NT2/D1 (cell line): ENCODE results near the gene TBC1D4.

Experiments used
- DNase-seq: peaks from one replicate; pipeline ENCODE4 v3.0.0-alpha.2; 2011; ENCODE audit warnings: low read depth, low spot score
- H3K27me3 ChIP-seq: 2 replicates; pipeline ENCODE4 v1.6.0; 2011; ENCODE audit warnings: mild to moderate bottlenecking; ENCODE audit not compliant: insufficient read length, insufficient read depth
- H3K36me3 ChIP-seq: 2 replicates; pipeline ENCODE4 v1.6.1; 2011; ENCODE audit warnings: mild to moderate bottlenecking, low read length, mixed read lengths; ENCODE audit not compliant: insufficient read depth, insufficient read length
- H3K4me1 ChIP-seq: 2 replicates; pipeline ENCODE4 v1.5.1; 2011; ENCODE audit not compliant: insufficient read depth, insufficient read length
- H3K4me3 ChIP-seq: 2 replicates; pipeline ENCODE4 v1.5.1; 2011; ENCODE audit warnings: low read depth; ENCODE audit not compliant: insufficient read length
- H3K9ac ChIP-seq: 2 replicates; pipeline ENCODE4 v1.6.0; 2011; ENCODE audit warnings: low read depth; ENCODE audit not compliant: insufficient read length
- H3K9me3 ChIP-seq: 2 replicates; pipeline ENCODE4 v1.5.1; 2011; ENCODE audit warnings: mild to moderate bottlenecking, low read length; ENCODE audit not compliant: insufficient read depth
- SUZ12 ChIP-seq: IDR thresholded peaks from 2 replicates; pipeline ENCODE4 v1.6.1; 2011; ENCODE audit not compliant: insufficient read length, insufficient read depth; ENCODE audit errors: extremely low read depth
- YY1 ChIP-seq: IDR thresholded peaks from 2 replicates; pipeline ENCODE4 v1.6.1; 2011; ENCODE audit not compliant: insufficient read length, insufficient read depth
- ZNF274 ChIP-seq: IDR thresholded peaks from 2 replicates; pipeline ENCODE4 v1.6.1; 2011; ENCODE audit warnings: mild to moderate bottlenecking, low read depth, low read length

TBC1D4 gene

GRCh38 chr13:75494491-75494890, 12.5 kb upstream of the TBC1D4 start:
- Histone ChIP-seq H3K4me1 (no peaks in the 10 kb centered on the region), H3K27me3 (no peaks in the 10 kb centered on the region), H3K9ac (no peak overlapping the region), H3K9me3 (0 out of 2 replicates have a peak, but pooled peaks cover 4% of the 10 kb centered on the region), H3K4me3 (no peak overlapping the region), H3K36me3 (no peaks in the 10 kb centered on the region)
- TF ChIP-seq SUZ12 (no peak), YY1 (no peak), ZNF274 (no peak)
- no peak for DNase-seq

- no peaks in the 10 kb centered on the region for H3K36me3 ChIP-seq
- no peaks in the 10 kb centered on the region for H3K27me3 ChIP-seq
- H3K4me1 ChIP-seq = no peaks in the 10 kb centered on the region
- H3K9ac ChIP-seq = no peak overlapping the region
- no peak for DNase-seq
- H3K9me3 ChIP-seq = 0 out of 2 replicates have a peak, but pooled peaks cover 4% of the 10 kb centered on the region
- TF ChIP-seq SUZ12 (no peak), YY1 (no peak), ZNF274 (no peak)
- H3K4me3 ChIP-seq = no peak overlapping the region
Observed at GRCh38 chr13:75493156-75493555, 11.2 kb upstream of the TBC1D4 start.

GRCh38 chr13:75492389-75492788, 10.4 kb upstream of the TBC1D4 start:
- H3K9ac ChIP-seq = no peak overlapping the region
- H3K9me3 ChIP-seq = 0 out of 2 replicates have a peak, but pooled peaks cover 4% of the 10 kb centered on the region
- TF ChIP-seq ZNF274 = no peak
- TF ChIP-seq YY1 = no peak
- TF ChIP-seq SUZ12 = no peak
- DNase-seq = no peak
- no peaks in the 10 kb centered on the region for H3K36me3 ChIP-seq
- H3K4me1 ChIP-seq = no peaks in the 10 kb centered on the region
- no peak overlapping the region for H3K4me3 ChIP-seq
- no peaks in the 10 kb centered on the region for H3K27me3 ChIP-seq

- H3K27me3 ChIP-seq = no peaks in the 10 kb centered on the region
- H3K9me3 ChIP-seq = 0 out of 2 replicates have a peak, but pooled peaks cover 4% of the 10 kb centered on the region
- no peak overlapping the region for H3K9ac ChIP-seq
- no peak for TF ChIP-seq ZNF274
- DNase-seq = no peak
- no peaks in the 10 kb centered on the region for H3K36me3 ChIP-seq
- no peak overlapping the region for H3K4me3 ChIP-seq
- H3K4me1 ChIP-seq = no peaks in the 10 kb centered on the region
Observed at GRCh38 chr13:75491376-75491775, 9.4 kb upstream of the TBC1D4 start.

GRCh38 chr13:75489502-75490263, 7.7 kb upstream of the TBC1D4 start:
- Histone ChIP-seq H3K9ac (no peak overlapping the region), H3K36me3 (no peaks in the 10 kb centered on the region), H3K4me3 (no peak overlapping the region), H3K9me3 (0 out of 2 replicates have a peak, but pooled peaks cover 4% of the 10 kb centered on the region), H3K27me3 (no peaks in the 10 kb centered on the region), H3K4me1 (no peaks in the 10 kb centered on the region)
- TF ChIP-seq SUZ12 = no peak
- no peak for TF ChIP-seq YY1
- no peak for TF ChIP-seq ZNF274
- no peak for DNase-seq

- Histone ChIP-seq H3K9me3 (no peaks in the 10 kb centered on the region), H3K27me3 (no peaks in the 10 kb centered on the region), H3K4me3 (no peak overlapping the region), H3K36me3 (no peaks in the 10 kb centered on the region), H3K4me1 (no peaks in the 10 kb centered on the region), H3K9ac (no peak overlapping the region)
- no peak for DNase-seq
- TF ChIP-seq YY1 (no peak), ZNF274 (no peak), SUZ12 (no peak)
Observed at GRCh38 chr13:75486146-75487062, 4.4 kb upstream of the TBC1D4 start.
